SIG-M5 (cell line): Measurements from ENCODE around the gene GUCA1C.

Experiments used
- DNase-seq: peaks from one replicate; lab custom pipeline; 2025; lab: John Stamatoyannopoulos, UW

The GUCA1C gene, protein sequence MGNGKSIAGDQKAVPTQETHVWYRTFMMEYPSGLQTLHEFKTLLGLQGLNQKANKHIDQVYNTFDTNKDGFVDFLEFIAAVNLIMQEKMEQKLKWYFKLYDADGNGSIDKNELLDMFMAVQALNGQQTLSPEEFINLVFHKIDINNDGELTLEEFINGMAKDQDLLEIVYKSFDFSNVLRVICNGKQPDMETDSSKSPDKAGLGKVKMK

DNA sequence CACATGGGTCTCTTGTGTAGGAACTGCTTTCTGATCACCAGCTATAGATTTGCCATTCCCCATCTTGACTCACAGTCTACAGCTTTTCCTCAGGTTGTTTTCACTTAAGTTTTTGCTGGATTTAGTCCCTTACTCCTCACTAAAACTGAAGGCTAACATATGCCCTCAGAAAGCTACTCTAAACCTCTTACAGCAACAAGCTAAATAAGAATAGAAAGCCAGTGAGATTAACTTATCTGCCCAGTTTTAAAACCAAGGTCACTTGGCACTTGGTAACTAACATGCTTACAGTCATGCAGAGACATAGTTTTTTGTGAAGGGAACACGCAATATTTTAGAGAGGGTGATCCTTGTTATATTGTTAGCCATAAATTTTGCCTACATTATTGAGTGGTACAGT, at the start of gene GUCA1C:
GUCA1C (minus strand) TSS at position 180 of the 400 bp plus-strand sequence; CDS start at position 63, 117 bp downstream.
- no peak for DNase-seq

- DNase-seq, result no peak
These were observed 44.8 kb upstream of the GUCA1C start for GRCh38 chr3:108998436-108998835.

- no peak for DNase-seq
These were observed 32.2 kb upstream of the GUCA1C start for GRCh38 chr3:108985844-108986243.

DNA sequence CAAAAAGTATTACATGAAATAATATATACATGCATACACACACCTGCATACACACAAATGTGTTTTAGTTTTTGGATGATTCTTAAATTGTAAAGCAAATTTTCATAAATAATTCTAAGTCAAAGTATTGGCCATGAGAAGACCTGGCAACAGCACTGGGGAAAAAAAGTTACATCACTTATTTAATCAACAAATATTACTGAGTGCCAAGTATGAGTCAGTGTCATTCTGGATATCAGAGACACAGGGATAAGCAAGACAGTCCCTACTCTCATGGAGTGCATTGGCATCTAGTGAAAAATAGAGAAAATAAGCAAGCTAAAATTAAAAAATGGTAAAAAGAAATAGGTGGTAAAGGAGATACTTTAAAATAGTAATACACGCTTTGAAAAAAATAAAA, 29.4 kb upstream of the GUCA1C start:
- DNase-seq, result no peak

GRCh38 chr3:108976058-108976457, 22.4 kb upstream of the GUCA1C start:
- no peak for DNase-seq

DNA sequence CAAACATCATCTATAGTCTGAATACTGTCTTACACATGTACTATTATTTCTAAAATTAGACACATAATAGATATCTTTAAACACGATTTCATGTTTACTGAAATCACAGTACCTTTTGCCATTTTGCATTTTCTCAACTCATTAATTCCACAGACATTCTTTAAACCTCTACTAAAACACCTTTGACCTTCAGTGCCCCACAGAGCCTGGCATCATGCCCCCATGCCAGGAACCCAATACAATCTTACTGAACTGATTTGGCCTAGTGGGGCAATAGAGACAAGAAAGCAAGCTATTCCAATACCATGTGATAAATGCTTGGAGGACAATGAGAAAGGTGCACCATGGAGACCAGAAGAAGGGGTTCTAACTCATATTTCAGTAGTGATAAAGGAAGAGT, 19.3 kb upstream of the GUCA1C start:
- no peak for DNase-seq

DNA sequence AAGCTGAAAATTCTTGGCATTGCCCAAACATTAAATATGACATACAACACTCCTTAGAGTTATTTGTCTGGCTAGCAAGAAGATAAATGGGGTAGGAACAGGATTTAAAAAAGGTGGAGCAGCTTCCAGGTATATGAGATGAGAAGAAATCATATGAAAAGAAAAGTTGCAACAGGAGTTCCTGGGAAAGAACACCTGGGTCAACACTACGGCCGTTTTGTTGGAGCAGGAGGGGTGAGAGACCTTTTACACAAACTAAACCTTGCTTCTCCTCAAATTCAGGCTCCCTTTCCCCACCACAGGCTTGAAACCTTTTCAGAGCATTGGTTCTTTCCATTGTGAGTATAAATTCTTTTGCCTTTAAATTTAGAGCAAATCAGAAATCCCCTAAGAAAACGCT, 18.8 kb upstream of the GUCA1C start:
- no peak for DNase-seq

DNA sequence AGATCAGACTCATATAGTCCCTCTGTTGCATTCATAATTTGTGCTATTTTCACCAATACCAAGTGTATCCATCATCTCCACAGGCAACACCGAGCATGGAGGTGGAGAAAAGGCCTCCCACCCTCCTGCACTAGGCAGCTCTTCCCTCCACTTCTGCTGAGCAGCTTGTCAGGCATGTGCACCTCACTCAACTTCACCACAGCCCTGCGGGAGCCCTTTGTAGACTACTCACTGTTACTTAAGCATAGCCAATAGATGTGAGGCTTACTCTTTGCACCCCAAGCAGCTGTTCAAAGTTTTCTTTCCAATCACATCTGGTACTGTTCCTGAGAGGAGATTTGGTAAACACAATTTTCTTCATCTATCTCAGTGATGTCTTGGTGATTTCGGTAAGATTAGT, 16.9 kb upstream of the GUCA1C start:
- no peak for DNase-seq

GRCh38 chr3:108966773-108967172, 13.1 kb upstream of the GUCA1C start:
- no peak for DNase-seq

GRCh38 chr3:108959017-108959416, 5.3 kb upstream of the GUCA1C start:
- no peak for DNase-seq

- DNase-seq, result no peak
These were observed 469 bp downstream of the GUCA1C start for GRCh38 chr3:108953210-108953609.

GRCh38 chr3:108951820-108952501, 1.7 kb downstream of the GUCA1C start:
- DNase-seq, result no peak

DNA sequence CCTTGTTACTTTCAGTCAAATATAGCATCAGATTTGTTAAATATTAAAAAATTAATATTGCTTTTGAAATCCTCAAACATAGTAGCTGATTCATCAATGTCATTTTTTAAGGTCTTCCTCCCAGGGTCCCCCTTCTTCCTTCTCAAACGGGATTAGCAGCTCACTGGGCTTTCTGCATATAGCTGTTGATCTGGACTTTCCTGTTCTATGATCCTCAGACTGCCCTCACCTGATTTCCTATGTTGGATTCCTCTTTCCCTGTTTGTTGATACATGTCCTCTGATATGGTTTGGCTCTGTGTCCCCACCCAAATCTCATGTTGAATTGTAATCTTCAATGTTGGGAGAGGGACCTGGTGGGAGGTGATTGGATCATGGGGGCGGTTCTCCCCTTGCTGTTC, 5.8 kb downstream of the GUCA1C start:
- DNase-seq, result no peak

DNA sequence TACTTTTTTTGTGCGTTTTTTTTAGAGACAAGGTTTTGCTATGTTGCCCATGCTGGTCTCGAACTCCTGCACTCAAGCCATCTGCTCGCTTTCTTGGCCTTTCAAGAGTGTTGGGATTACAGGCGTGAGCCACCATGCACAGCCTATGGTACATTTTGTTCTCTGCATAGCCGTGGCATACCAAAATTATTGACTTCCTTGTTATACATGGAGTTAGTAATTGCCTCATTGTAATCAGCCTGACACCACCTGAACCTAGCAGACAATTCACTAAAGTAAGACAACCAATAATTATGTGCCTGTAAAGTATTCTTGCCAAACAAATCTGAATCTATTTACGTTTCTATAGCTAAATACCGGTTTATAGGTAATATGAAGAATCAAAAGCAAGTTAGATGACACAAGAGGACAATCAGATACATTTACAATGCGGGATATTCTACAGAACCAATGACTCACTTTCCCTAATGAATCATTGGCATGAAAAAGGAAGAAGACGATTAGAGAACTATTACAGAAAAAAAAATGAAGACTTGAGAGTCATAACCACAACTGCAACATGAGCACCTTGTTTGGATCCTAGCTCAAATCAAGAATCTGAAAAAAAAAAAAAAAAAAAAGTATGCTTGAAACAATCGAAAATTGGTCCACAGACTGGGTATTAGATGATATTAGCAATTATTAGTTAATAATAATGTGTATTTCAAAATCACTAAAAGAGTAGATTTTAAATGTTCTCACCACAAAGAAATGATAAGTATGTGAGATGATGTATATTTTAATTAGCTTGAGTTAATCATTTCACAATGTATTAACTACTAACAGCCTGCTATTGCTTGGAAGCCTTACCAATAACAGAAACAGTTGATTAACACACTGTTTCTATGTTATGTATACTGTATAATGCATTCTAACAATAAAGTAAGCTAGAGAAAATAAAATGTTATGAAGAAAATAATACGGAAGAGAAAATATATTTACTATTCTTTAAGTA, 7.1 kb downstream of the GUCA1C start:
- DNase-seq, result no peak

DNA sequence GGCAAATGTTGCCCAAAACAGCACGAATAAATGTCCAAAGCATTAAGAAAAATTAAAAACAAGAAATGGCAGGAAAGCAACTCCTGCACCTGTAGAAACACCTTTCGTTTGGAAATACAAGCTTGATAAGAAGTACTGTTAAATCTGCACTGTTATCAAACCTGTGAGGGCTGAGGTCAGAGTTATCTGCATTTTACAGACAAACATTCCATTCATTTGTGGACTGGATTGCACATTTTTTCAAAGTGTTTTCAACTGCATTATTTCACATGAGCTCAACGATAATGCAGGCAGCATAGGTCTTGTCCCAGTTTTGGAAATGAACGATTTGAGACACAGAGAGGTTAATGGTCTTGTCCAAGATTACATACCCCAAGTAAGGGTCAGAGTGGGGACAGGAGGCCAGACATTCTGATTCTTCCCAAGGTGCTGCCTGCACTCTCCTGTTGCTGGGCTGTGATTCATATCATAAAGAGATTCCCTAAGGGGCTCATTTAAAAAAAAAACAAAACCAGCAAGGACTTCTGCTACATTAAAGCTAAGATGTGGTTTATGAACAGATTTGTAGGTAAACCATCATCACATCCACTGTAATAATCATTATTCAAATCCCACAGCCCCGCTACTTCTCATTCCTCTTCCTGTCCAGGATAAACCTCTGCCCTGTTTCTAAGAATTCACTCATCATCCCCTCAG, 13.0 kb downstream of the GUCA1C start:
- no peak for DNase-seq

DNA sequence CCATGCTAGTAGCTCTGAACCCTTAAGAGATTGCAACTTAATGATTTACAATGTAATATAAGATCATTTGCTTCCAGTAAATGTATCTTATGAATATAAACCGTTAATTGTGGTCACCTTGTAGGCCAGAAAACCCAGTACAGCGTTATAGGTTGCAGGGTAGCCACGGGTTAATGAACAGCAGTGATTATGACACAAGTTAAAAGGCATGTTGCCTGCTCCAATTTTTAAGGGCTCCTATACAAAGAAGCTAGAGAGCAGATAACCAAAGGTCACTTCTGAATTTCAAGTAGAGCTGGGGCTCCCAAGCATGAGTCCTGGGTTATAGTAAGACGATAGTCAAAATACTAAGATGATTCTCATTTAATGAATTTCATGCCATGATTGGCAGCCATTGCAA, 13.5 kb downstream of the GUCA1C start:
- no peak for DNase-seq

- DNase-seq, result no peak
These were observed 16.6 kb downstream of the GUCA1C start for GRCh38 chr3:108936924-108937689.

- no peak for DNase-seq
These were observed 22.6 kb downstream of the GUCA1C start for GRCh38 chr3:108931035-108931434.

- no peak for DNase-seq
These were observed 34.8 kb downstream of the GUCA1C start for GRCh38 chr3:108918866-108919265.

GRCh38 chr3:108914774-108915641, 38.7 kb downstream of the GUCA1C start:
- DNase-seq, result no peak
